GM19397 (cell line): ENCODE data around the gene CCDC88C.

Experiments used
- ATAC-seq: cut with Tn5 transposase; IDR thresholded peaks from one replicate; pipeline ENCODE4 v1.9.1; 2021; ENCODE audit warnings: mild to moderate bottlenecking, moderate library complexity; ENCODE audit not compliant: unreplicated experiment

CCDC88C gene

GRCh38 chr14:91367173-91368171 is 50.1 kb downstream of the CCDC88C start:
- ATAC-seq, result peak; percentile 73

- ATAC-seq, result no peak
Observed at GRCh38 chr14:91366749-91367148, 50.9 kb downstream of the CCDC88C start.

- no peak for ATAC-seq
Observed at GRCh38 chr14:91365552-91365951, 52.1 kb downstream of the CCDC88C start.

- ATAC-seq, result no peak
Observed at GRCh38 chr14:91364524-91365270, 52.9 kb downstream of the CCDC88C start.

- ATAC-seq, result peak; percentile 44
Observed at GRCh38 chr14:91363776-91364523, 53.7 kb downstream of the CCDC88C start.

- ATAC-seq, result no peak
Observed at GRCh38 chr14:91361233-91361811, 56.3 kb downstream of the CCDC88C start.

GRCh38 chr14:91360490-91361232 is 57.0 kb downstream of the CCDC88C start:
- no peak for ATAC-seq

- no peak for ATAC-seq
Observed at GRCh38 chr14:91358654-91359220, 58.9 kb downstream of the CCDC88C start.

GRCh38 chr14:91358025-91358319 is 59.6 kb downstream of the CCDC88C start:
- ATAC-seq, result no peak

GRCh38 chr14:91357272-91358024 is 60.2 kb downstream of the CCDC88C start:
- ATAC-seq, result no peak

GRCh38 chr14:91356181-91356763 is 61.3 kb downstream of the CCDC88C start:
- no peak for ATAC-seq

GRCh38 chr14:91354979-91355685 is 62.5 kb downstream of the CCDC88C start:
- no peak for ATAC-seq

- ATAC-seq, result no peak
Observed at GRCh38 chr14:91354221-91354916, 63.3 kb downstream of the CCDC88C start.

GRCh38 chr14:91352728-91353692 is 64.6 kb downstream of the CCDC88C start:
- ATAC-seq, result no peak

GRCh38 chr14:91352053-91352452 is 65.6 kb downstream of the CCDC88C start:
- no peak for ATAC-seq

- no peak for ATAC-seq
Observed at GRCh38 chr14:91351512-91351862, 66.1 kb downstream of the CCDC88C start.
